DND-41 (cell line): ENCODE data around the gene GNAO1.

Source experiments
- EZH2 ChIP-seq: IDR thresholded peaks from 3 replicates; pipeline ENCODE4 v1.6.1; 2012; ENCODE audit warnings: borderline replicate concordance, low read depth, mild to moderate bottlenecking, moderate library complexity, low read length, inconsistent platforms; ENCODE audit not compliant: severe bottlenecking
- TF ChIP-seq, protein P1 (sequence below): IDR thresholded peaks from 2 replicates; pipeline ENCODE4 v1.5.1; 2012; ENCODE audit warnings: borderline replicate concordance, low read length, moderate library complexity, mild to moderate bottlenecking; ENCODE audit not compliant: poor library complexity, severe bottlenecking; ENCODE audit errors: extremely low read depth

DNA sequence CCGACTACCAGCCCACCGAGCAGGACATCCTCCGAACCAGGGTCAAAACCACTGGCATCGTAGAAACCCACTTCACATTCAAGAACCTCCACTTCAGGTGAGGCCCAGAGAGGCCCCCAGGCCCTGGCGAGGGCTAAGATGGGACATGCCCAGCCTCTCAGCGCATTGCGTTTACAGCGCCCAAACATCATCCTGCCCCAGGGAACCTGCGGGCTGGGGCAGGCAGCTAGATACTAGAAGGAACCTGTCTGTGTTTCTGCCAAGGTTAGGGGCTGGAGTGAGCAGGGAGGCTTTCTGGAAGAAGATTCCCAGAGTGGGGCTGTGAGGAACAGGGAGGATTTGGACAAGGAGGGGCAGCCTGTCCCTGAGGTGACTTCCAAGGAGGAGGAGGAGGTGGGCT lies 143.5 kb downstream of the GNAO1 start:
- TF ChIP-seq, protein P1, sequence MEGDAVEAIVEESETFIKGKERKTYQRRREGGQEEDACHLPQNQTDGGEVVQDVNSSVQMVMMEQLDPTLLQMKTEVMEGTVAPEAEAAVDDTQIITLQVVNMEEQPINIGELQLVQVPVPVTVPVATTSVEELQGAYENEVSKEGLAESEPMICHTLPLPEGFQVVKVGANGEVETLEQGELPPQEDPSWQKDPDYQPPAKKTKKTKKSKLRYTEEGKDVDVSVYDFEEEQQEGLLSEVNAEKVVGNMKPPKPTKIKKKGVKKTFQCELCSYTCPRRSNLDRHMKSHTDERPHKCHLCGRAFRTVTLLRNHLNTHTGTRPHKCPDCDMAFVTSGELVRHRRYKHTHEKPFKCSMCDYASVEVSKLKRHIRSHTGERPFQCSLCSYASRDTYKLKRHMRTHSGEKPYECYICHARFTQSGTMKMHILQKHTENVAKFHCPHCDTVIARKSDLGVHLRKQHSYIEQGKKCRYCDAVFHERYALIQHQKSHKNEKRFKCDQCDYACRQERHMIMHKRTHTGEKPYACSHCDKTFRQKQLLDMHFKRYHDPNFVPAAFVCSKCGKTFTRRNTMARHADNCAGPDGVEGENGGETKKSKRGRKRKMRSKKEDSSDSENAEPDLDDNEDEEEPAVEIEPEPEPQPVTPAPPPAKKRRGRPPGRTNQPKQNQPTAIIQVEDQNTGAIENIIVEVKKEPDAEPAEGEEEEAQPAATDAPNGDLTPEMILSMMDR = no peak
- no peak for TF ChIP-seq EZH2
